Dendritic cell treated with granulocyte-macrophage colony-stimulating factor and Interleukin-4, amounts not matched to agents 40 ng/mL and 50 ng/mL, for 4 days (primary cell): Measurements from ENCODE around the gene BCR.
A peak's percentile ranks its signal among the peaks of the same experiment; 100 is the strongest.
"Not testable (repeated sequence)": the region's sequence is repeated elsewhere in the genome, so short reads cannot be mapped to it uniquely, and the experiment has no call there.

Source experiments
- H3K27ac Mint-ChIP-seq: one replicate; pipeline ENCODE4 v1.8.0; 2022; ENCODE audit warnings: mild to moderate bottlenecking, mixed read lengths
- H3K27me3 Mint-ChIP-seq: one replicate; pipeline ENCODE4 v1.8.0; 2022; ENCODE audit warnings: mild to moderate bottlenecking, mixed read lengths
- H3K36me3 Mint-ChIP-seq: one replicate; pipeline ENCODE4 v1.8.0; 2022; ENCODE audit warnings: low read depth, mixed read lengths
- H3K4me1 Mint-ChIP-seq: one replicate; pipeline ENCODE4 v1.8.0; 2022; ENCODE audit warnings: low read depth, mixed read lengths
- H3K4me3 Mint-ChIP-seq: one replicate; pipeline ENCODE4 v1.8.0; 2022; ENCODE audit warnings: mild to moderate bottlenecking, moderate library complexity, mixed read lengths
- H3K9me3 Mint-ChIP-seq: one replicate; pipeline ENCODE4 v1.8.0; 2022; ENCODE audit warnings: mixed read lengths
- intact Hi-C: fragments of 100-400 bp; cut with micrococcal nuclease; formaldehyde crosslinking; loops from one replicate; pipeline ENCODE4 v1.15.0; 2022

Gene BCR

DNA sequence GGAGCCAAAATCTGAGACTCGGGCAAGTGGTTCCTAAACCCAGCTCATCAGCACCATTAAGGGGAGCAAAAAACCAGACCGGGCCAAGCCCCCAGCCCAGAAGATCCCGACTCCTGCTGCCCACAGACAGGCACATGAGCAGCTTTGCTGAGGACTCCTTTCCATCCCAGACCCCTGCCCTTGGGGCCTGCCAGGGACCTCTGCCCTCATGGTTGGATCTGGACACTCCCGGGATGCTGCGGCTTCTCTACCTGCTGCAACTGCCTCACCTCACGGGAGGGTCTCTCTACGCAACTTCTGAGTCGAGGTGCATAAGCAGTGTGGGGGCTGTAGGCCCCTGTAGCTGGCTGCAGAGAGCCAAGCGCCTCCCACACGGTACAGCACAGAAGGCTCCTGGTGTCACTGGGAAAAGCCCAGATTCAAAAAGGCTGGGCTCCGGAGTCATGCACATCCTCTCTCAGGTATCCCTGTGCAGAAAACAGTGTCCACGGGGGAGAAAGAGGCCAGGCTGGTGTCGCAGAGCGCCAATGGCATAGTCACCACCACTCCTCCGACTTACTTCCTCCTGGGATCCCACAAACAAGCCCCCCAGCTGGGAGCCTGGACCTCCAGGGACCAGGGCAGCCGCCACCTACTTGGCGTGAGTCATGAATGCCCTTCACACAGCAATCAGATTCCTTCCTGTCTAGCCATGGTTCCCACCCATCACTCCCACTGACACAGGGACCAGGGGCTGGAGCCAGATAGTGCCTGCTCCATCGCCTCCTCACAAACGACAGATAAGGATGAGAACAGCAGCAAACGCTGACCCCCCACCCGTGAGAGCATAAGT is 122.1 kb downstream of the BCR start:
- Mint-ChIP-seq H3K9me3 (no peaks in the 10 kb centered on the region), H3K36me3 (peaks cover 77% of the 10 kb centered on the region), H3K4me1 (peaks cover 18% of the 10 kb centered on the region), H3K4me3 (no peak overlapping the region), H3K27ac (no peak overlapping the region), H3K27me3 (no peaks in the 10 kb centered on the region)
- intact Hi-C loops, result no loop called here

- Mint-ChIP-seq H3K4me3 (no peak overlapping the region), H3K27ac (no peak overlapping the region), H3K27me3 (no peaks in the 10 kb centered on the region), H3K4me1 (peaks cover 18% of the 10 kb centered on the region), H3K36me3 (peaks cover 60% of the 10 kb centered on the region), H3K9me3 (no peaks in the 10 kb centered on the region)
- intact Hi-C loops, result no loop called here
Observed at GRCh38 chr22:23305321-23305910, 125.1 kb downstream of the BCR start.

DNA sequence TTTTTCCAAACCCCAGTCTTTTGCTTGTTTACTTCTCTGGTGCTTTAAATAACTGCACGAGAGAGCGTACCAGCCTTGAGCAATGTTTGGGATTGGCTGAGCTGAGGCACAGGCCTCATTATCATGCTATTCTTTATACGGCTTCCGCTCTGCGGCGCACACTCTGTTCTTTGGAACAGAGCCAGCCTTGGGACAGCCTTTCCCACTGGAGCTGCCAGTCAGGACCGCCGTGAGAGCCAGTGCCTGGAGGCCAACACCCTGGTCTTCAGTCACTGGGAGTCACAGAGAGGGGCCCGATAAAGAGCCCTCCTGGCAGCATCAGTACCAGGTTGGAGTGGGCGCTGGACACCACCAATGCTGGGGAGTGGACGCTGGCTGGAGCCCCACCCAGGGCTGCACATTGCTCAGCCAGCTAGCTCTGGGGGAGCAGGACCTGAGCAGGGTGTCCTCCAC is 125.6 kb downstream of the BCR start:
- H3K27ac Mint-ChIP-seq, result peak overlapping the region; percentile 31
- no peaks in the 10 kb centered on the region for H3K9me3 Mint-ChIP-seq
- H3K27me3 Mint-ChIP-seq, result no peaks in the 10 kb centered on the region
- intact Hi-C loops, result no loop called here
- peaks cover 55% of the 10 kb centered on the region for H3K36me3 Mint-ChIP-seq
- peaks cover 18% of the 10 kb centered on the region for H3K4me1 Mint-ChIP-seq
- H3K4me3 Mint-ChIP-seq, result no peak overlapping the region

- intact Hi-C loops, result no loop called here
- Mint-ChIP-seq H3K4me1 (peaks cover 18% of the 10 kb centered on the region), H3K27me3 (no peaks in the 10 kb centered on the region), H3K27ac (peak overlapping the region; percentile 31), H3K9me3 (no peaks in the 10 kb centered on the region), H3K4me3 (no peak overlapping the region), H3K36me3 (peaks cover 51% of the 10 kb centered on the region)
Observed at GRCh38 chr22:23306438-23306921, 126.2 kb downstream of the BCR start.

GRCh38 chr22:23306926-23307325 is 126.6 kb downstream of the BCR start:
- no peaks in the 10 kb centered on the region for H3K9me3 Mint-ChIP-seq
- H3K27ac Mint-ChIP-seq, result no peak overlapping the region
- no peaks in the 10 kb centered on the region for H3K27me3 Mint-ChIP-seq

GRCh38 chr22:23307511-23307910 is 127.2 kb downstream of the BCR start:
- intact Hi-C loops, result not testable (repeated sequence)

More at GRCh38 chr22:23306926-23307325, 126.6 kb downstream of the BCR start:
- Mint-ChIP-seq H3K4me3 (no peak overlapping the region), H3K4me1 (peaks cover 18% of the 10 kb centered on the region), H3K36me3 (peaks cover 51% of the 10 kb centered on the region)
- intact Hi-C loops, result no loop called here

DNA sequence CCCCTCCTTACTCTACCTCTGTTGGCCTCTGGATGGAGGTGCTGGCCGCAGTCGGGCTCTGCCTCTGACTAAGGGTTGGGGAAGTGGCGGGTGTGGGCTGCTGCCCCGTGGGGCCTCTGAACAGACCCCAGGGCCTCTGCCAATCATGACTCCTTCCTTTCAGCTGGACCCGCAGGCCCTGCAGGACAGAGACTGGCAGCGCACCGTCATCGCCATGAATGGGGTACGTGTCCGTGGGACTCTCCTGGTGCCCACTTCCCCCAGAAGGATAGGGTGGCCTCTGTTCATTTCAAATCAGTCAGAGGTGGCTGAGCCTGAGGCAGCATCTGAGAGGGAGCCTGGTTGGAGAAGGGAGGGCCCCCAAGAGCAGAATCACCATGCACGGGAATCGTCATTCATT is 129.0 kb downstream of the BCR start:
- H3K27me3 Mint-ChIP-seq, H3K4me3 Mint-ChIP-seq, H3K9me3 Mint-ChIP-seq, H3K27ac Mint-ChIP-seq, intact Hi-C loops: not testable (repeated sequence)
- peaks cover 48% of the 10 kb centered on the region for H3K36me3 Mint-ChIP-seq
- peaks cover 18% of the 10 kb centered on the region for H3K4me1 Mint-ChIP-seq

More at GRCh38 chr22:23307511-23307910, 127.2 kb downstream of the BCR start:
- not testable (repeated sequence) for H3K27me3 Mint-ChIP-seq, H3K4me3 Mint-ChIP-seq, H3K27ac Mint-ChIP-seq, H3K9me3 Mint-ChIP-seq
- H3K4me1 Mint-ChIP-seq, result peaks cover 18% of the 10 kb centered on the region
- peaks cover 51% of the 10 kb centered on the region for H3K36me3 Mint-ChIP-seq

- H3K9me3 Mint-ChIP-seq, H3K4me3 Mint-ChIP-seq, H3K27me3 Mint-ChIP-seq, H3K4me1 Mint-ChIP-seq, H3K27ac Mint-ChIP-seq, intact Hi-C loops: not testable (repeated sequence)
- peaks cover 54% of the 10 kb centered on the region for H3K36me3 Mint-ChIP-seq
Observed at GRCh38 chr22:23310443-23311097, 130.3 kb downstream of the BCR start.

- H3K4me1 Mint-ChIP-seq, H3K4me3 Mint-ChIP-seq, intact Hi-C loops, H3K27me3 Mint-ChIP-seq, H3K9me3 Mint-ChIP-seq, H3K27ac Mint-ChIP-seq: not testable (repeated sequence)
- peaks cover 55% of the 10 kb centered on the region for H3K36me3 Mint-ChIP-seq
Observed at GRCh38 chr22:23311635-23312420, 131.5 kb downstream of the BCR start.

DNA sequence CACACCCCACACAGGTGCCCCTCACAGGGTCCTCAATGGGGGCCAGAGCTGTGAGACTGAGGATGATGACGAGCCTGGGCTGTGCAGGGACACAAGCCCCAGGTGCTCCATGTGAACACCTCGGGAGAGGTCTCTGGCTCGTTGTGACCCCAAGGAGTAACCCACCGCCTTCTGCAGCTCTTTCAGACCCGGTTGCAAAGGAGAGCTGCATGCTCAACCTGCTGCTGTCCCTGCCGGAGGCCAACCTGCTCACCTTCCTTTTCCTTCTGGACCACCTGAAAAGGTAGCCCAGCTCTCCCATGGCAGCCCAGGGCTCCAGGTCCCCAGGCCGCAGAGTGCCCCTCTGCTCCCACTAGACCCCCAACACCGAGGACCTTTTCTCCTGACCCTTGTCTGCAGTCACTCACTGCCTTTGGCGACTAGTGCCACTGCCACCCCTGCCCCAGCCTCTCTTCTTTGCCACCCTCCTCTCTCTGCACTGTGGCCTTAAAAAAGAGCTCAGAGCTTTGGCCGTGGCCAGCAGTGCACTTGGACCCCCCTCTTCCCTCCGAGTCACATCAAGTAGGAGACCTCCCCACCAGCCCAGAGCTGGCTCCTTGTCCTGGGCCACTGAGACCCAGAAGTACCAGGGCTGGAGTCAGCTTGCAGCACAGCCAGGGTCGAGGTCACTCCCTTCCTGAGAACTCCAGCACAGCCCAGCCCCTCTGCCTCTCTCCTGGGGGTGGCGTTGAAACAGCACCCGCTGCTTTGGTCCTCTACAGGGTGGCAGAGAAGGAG is 133.7 kb downstream of the BCR start:
- Mint-ChIP-seq H3K4me3 (no peak overlapping the region), H3K36me3 (peaks cover 45% of the 10 kb centered on the region), H3K27ac (no peak overlapping the region), H3K27me3 (no peaks in the 10 kb centered on the region), H3K9me3 (no peaks in the 10 kb centered on the region), H3K4me1 (no peaks in the 10 kb centered on the region)
- intact Hi-C loops, result no loop called here

GRCh38 chr22:23315341-23315917 is 135.1 kb downstream of the BCR start:
- H3K4me3 Mint-ChIP-seq, result no peak overlapping the region
- H3K9me3 Mint-ChIP-seq, result no peaks in the 10 kb centered on the region
- H3K27me3 Mint-ChIP-seq, result no peaks in the 10 kb centered on the region
- H3K27ac Mint-ChIP-seq, result no peak overlapping the region
- intact Hi-C loops, result loop anchor here (1.0 kb wide), 1 partner anchor 71 kb away; no protein-coding TSS in a partner anchor
- H3K4me1 Mint-ChIP-seq, result no peaks in the 10 kb centered on the region
- H3K36me3 Mint-ChIP-seq, result peaks cover 41% of the 10 kb centered on the region

GRCh38 chr22:23316596-23316995 is 136.3 kb downstream of the BCR start:
- H3K27me3 Mint-ChIP-seq, H3K27ac Mint-ChIP-seq, H3K4me1 Mint-ChIP-seq, intact Hi-C loops, H3K9me3 Mint-ChIP-seq, H3K4me3 Mint-ChIP-seq: not testable (repeated sequence)
- H3K36me3 Mint-ChIP-seq, result peaks cover 38% of the 10 kb centered on the region

DNA sequence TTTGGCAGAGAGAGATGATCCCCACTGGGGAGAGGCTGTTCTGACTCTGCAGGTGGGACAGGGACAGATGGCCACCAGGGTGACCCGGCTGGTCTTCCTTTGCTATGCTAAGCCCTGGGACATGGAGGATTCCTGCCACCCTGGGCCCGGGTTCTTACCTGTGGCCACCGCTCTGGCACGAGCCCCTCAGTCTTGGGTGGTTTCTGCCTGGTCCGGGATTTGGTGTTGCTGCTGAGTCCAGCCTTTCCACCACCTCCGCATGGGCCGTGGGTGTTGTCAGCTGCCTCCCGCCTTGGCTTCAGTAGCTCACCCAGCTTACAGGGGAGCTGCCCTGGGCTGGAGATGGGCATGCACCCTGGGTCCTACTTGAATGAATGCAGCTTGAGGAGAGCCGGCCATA is 138.0 kb downstream of the BCR start:
- intact Hi-C loops, H3K27me3 Mint-ChIP-seq, H3K4me1 Mint-ChIP-seq: not testable (repeated sequence)

More for the DNA sequence above, 138.0 kb downstream of the BCR start:
- not testable (repeated sequence) for H3K4me3 Mint-ChIP-seq, H3K27ac Mint-ChIP-seq, H3K9me3 Mint-ChIP-seq
- peaks cover 24% of the 10 kb centered on the region for H3K36me3 Mint-ChIP-seq
